Keratinocyte (primary cell): ENCODE measurements around the gene LBX1. TPM values are rescaled to one million over a fixed set of nuclear protein-coding genes. Genes with fewer than 3 reads are reported as not detected.

ENCODE experiments used
- DNase-seq: peaks from one replicate; pipeline ENCODE4 v3.0.0-alpha.2; 2011; ENCODE audit warnings: low read depth, missing footprints, low spot score
- FAIRE-seq: peaks from 2 replicates; lab custom pipeline; 2011; peaks lifted over from hg19 to GRCh38; lab: Jason Lieb, UNC
- H2AFZ ChIP-seq: 2 replicates; pipeline ENCODE4 v1.6.0; 2012; ENCODE audit warnings: low read length, control low read depth, inconsistent platforms; ENCODE audit not compliant: control insufficient read depth
- H3K27ac ChIP-seq: 2 replicates; pipeline ENCODE4 v1.5.1; 2011; ENCODE audit warnings: low read length; ENCODE audit not compliant: control insufficient read depth, insufficient read depth
- H3K27me3 ChIP-seq: 3 replicates; pipeline ENCODE4 v1.6.0; 2011; ENCODE audit warnings: low read length; ENCODE audit not compliant: control insufficient read depth, insufficient read depth; ENCODE audit errors: extremely low read depth
- H3K36me3 ChIP-seq, 2 experiments: 2 replicates in 1 of 2; 3 replicates in 1 of 2; pipeline ENCODE4 v1.5.1; 2011; ENCODE audit warnings: low read length in 2 of 2, mild to moderate bottlenecking in 1 of 2; ENCODE audit not compliant: control insufficient read depth in 2 of 2, insufficient read depth in 2 of 2; ENCODE audit errors: extremely low read depth in 1 of 2
- H3K4me1 ChIP-seq: 3 replicates; pipeline ENCODE4 v1.5.1; 2011; ENCODE audit warnings: low read length; ENCODE audit not compliant: control insufficient read depth, insufficient read depth; ENCODE audit errors: extremely low read depth
- H3K4me2 ChIP-seq: 3 replicates; pipeline ENCODE4 v1.6.0; 2011; ENCODE audit warnings: low read depth, low read length; ENCODE audit not compliant: control insufficient read depth, insufficient read depth; ENCODE audit errors: extremely low read depth
- H3K4me3 ChIP-seq, 3 experiments: fragments of 200-600 bp in 1 of 3; sonication (generic) in 1 of 3; 2 replicates in 2 of 3; 3 replicates in 1 of 3; pipeline ENCODE4 v1.5.1; 2011 to 2016; ENCODE audit warnings: low read length in 3 of 3, mild to moderate bottlenecking in 3 of 3, control low read depth in 2 of 3, inconsistent platforms in 1 of 3, low read depth in 1 of 3, mixed read lengths in 1 of 3, mixed run types in 1 of 3, moderate library complexity in 1 of 3; ENCODE audit not compliant: control insufficient read depth in 2 of 3, insufficient read depth in 2 of 3; ENCODE audit errors: extremely low read depth in 1 of 3
- H3K79me2 ChIP-seq: 2 replicates; pipeline ENCODE4 v1.6.0; 2012; ENCODE audit warnings: low read length; ENCODE audit not compliant: control insufficient read depth, insufficient read depth
- H3K9ac ChIP-seq: 3 replicates; pipeline ENCODE4 v1.6.0; 2011; ENCODE audit warnings: low read length; ENCODE audit not compliant: control insufficient read depth, insufficient read depth; ENCODE audit errors: extremely low read depth
- H3K9me1 ChIP-seq: 3 replicates; pipeline ENCODE4 v1.6.0; 2011; ENCODE audit warnings: low read length; ENCODE audit not compliant: control insufficient read depth, insufficient read depth; ENCODE audit errors: extremely low read depth
- H3K9me3 ChIP-seq: 2 replicates; pipeline ENCODE4 v1.5.1; 2012; ENCODE audit warnings: low read depth, low read length; ENCODE audit not compliant: control insufficient read depth
- H4K20me1 ChIP-seq: 3 replicates; pipeline ENCODE4 v1.6.0; 2011; ENCODE audit warnings: low read length; ENCODE audit not compliant: control insufficient read depth, insufficient read depth; ENCODE audit errors: extremely low read depth
- EZH2 ChIP-seq: IDR thresholded peaks from one replicate; pipeline ENCODE4 v1.6.1; 2012; ENCODE audit warnings: inconsistent platforms, mild to moderate bottlenecking, low read length, moderate library complexity
- dilution Hi-C: fragments of 300-500 bp; cut with MboI; formaldehyde crosslinking; loops from one replicate; pipeline ENCODE4 v1.7.0; 2020; ENCODE audit warnings: low sequenced_read_pairs; ENCODE audit not compliant: extremely low pct_ligation_motif_present
- polyA plus RNA-seq, 5 experiments: library from polyadenylated mRNA; depleted of rRNA in 3 of 5; stranded (reverse) in 3 of 5; stranded (forward) in 1 of 5; unstranded in 1 of 5; fragments of >200 nt; gene quantifications; 1 replicate in 1 of 5; 2 replicates in 3 of 5; 3 replicates in 1 of 5; pipeline versions ENCODE4 v1.2.1 to v1.2.3, GENCODE V29; 2011 to 2012; ENCODE audit warnings: missing spikeins in 2 of 5, low read depth in 1 of 5, low replicate concordance in 1 of 5
- TF ChIP-seq, protein P1 (sequence below), 3 experiments: IDR thresholded peaks in 1 of 3; conservative IDR thresholded peaks in 1 of 3; optimal IDR thresholded peaks in 1 of 3; 2 replicates in 2 of 3; 3 replicates in 1 of 3; pipeline versions ENCODE3 to v1.5.1; 2011; ENCODE audit warnings: low read length in 3 of 3, mild to moderate bottlenecking in 3 of 3, moderate library complexity in 2 of 3, control low read depth in 1 of 3, inconsistent platforms in 1 of 3; ENCODE audit not compliant: insufficient read depth in 2 of 3; ENCODE audit errors: extremely low read depth in 1 of 3

LBX1 gene
- polyA plus RNA-seq, 1 donor (not counting 4 experiments of a cell fraction or from before 2014, with no cell fraction given), result not detected

DNA sequence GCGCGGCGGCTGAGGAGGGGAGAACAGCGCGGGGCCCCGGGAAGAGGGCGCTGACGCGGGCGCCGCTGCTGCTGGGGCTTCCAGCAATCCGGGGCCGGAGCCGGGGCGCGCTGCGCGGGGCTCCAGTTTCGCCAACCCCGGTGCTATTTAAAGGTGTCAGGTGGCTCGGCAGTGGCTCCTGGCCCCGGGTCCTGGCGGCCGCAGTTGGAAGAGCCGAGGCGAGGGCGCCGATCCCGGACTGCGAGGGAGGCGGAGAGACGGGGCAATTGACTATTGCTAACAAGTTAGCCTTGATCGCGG lies 347 bp downstream of the LBX1 start:
- H3K27me3 ChIP-seq, result peaks cover 100% of the 10 kb centered on the region
- no peak for DNase-seq
- no peak overlapping the region for H3K27ac ChIP-seq
- no peaks in the 10 kb centered on the region for H3K36me3 ChIP-seq
- no peaks in the 10 kb centered on the region for H3K79me2 ChIP-seq
- H2AFZ ChIP-seq, result no peak overlapping the region
- H4K20me1 ChIP-seq, result peaks cover 7% of the 10 kb centered on the region
- dilution Hi-C loops, result no loop called here
- H3K4me3 ChIP-seq, result no peak overlapping the region
- H3K9me1 ChIP-seq, result no peaks in the 10 kb centered on the region
- no peak overlapping the region for H3K9ac ChIP-seq
- peaks cover 18% of the 10 kb centered on the region for H3K4me1 ChIP-seq
- H3K9me3 ChIP-seq, result no peaks in the 10 kb centered on the region
- peak overlapping the region; percentile 45 for H3K4me2 ChIP-seq
- TF ChIP-seq, protein P1, sequence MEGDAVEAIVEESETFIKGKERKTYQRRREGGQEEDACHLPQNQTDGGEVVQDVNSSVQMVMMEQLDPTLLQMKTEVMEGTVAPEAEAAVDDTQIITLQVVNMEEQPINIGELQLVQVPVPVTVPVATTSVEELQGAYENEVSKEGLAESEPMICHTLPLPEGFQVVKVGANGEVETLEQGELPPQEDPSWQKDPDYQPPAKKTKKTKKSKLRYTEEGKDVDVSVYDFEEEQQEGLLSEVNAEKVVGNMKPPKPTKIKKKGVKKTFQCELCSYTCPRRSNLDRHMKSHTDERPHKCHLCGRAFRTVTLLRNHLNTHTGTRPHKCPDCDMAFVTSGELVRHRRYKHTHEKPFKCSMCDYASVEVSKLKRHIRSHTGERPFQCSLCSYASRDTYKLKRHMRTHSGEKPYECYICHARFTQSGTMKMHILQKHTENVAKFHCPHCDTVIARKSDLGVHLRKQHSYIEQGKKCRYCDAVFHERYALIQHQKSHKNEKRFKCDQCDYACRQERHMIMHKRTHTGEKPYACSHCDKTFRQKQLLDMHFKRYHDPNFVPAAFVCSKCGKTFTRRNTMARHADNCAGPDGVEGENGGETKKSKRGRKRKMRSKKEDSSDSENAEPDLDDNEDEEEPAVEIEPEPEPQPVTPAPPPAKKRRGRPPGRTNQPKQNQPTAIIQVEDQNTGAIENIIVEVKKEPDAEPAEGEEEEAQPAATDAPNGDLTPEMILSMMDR (optimal IDR thresholded peaks at IDR 0.05 in 1 of 3, IDR thresholded peaks at IDR 0.05 in 1 of 3, conservative IDR thresholded peaks at IDR 0.05 in 1 of 3; ENCODE audit: extremely low read depth in 1 of 3, insufficient read depth in 2 of 3, low read length in 3 of 3), result no peak
- no peak for TF ChIP-seq EZH2
- FAIRE-seq, result no peak

DNA sequence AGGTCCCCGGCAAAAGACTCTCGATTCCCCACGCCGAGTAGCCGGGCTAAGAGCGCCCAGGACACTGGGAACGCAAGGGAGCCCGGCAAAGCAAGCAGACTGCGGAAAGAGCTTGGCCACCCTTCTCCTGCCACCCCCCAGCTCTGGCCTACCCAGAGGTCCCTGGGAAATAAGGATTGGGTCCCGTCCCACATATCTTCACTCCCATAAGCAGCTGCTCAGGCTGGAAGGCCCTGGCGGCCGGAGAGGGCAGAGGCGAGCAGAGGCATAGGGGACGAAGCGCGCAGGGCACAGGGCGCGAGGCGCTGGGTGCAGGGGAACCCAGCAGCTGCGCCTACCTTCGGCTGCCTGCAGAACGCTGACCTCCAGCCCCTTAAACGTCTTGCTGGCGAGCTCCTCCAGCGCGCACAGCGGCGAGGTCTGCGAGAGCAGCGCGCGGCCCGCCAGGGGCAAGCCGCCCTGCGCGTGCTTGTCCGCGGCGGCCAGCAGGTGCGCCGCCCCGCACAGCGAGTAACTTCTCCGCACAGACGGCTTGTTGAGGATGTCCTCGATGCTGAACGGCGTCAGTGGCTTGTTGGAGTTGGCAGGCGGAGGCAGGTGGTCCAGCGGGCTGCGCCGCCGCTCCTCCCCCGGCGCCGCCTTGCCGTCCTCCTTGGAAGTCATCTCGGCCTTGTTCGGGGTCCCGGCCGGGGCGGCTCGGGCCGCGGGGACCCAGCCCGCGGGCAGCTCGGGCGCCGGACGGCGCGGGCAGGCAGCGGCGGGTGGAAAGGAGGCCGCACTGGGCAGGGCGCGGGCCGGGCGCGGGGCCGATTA lies 904 bp downstream of the LBX1 start:
- peaks cover 100% of the 10 kb centered on the region for H3K27me3 ChIP-seq
- H3K9me3 ChIP-seq, result no peaks in the 10 kb centered on the region
- H4K20me1 ChIP-seq, result peaks cover 7% of the 10 kb centered on the region
- no peaks in the 10 kb centered on the region for H3K36me3 ChIP-seq
- no peak for DNase-seq
- TF ChIP-seq, protein P1 (optimal IDR thresholded peaks at IDR 0.05 in 1 of 3, IDR thresholded peaks at IDR 0.05 in 1 of 3, conservative IDR thresholded peaks at IDR 0.05 in 1 of 3; ENCODE audit: extremely low read depth in 1 of 3, insufficient read depth in 2 of 3, low read length in 3 of 3), result no peak
- TF ChIP-seq EZH2, result peak; percentile 95
- H3K4me2 ChIP-seq, result peak overlapping the region; percentile 45
- dilution Hi-C loops, result no loop called here
- H3K9ac ChIP-seq, result no peak overlapping the region
- no peak overlapping the region for H3K4me3 ChIP-seq
- H3K9me1 ChIP-seq, result no peaks in the 10 kb centered on the region
- peaks cover 18% of the 10 kb centered on the region for H3K4me1 ChIP-seq
- H2AFZ ChIP-seq, result no peak overlapping the region
- H3K79me2 ChIP-seq, result no peaks in the 10 kb centered on the region
- H3K27ac ChIP-seq, result no peak overlapping the region
- no peak for FAIRE-seq
